Measurements from ENCODE around the gene PIAS1. TPM values are rescaled to one million over a fixed set of nuclear protein-coding genes. Genes with fewer than 3 reads are reported as not detected.

PIAS1 gene
- total RNA-seq, 1 experiment from 2014 or later: 32.9 TPM

GRCh38 chr15:68082735-68083134 is 28.6 kb downstream of the PIAS1 start:
- no peaks in the 10 kb centered on the region for H3K9me3 Mint-ChIP-seq (ENCODE audit: unreplicated experiment)
- peaks cover 53% of the 10 kb centered on the region for H3K4me1 Mint-ChIP-seq (ENCODE audit: insufficient read depth, unreplicated experiment)
- no TSS peak for BruUV-seq (replicated peaks)
- H3K27ac Mint-ChIP-seq (ENCODE audit: low read depth, unreplicated experiment): no peak overlapping the region
- POLR2A ChIA-PET: interaction anchor here (0.9 to 1.2 kb wide), 3 partner anchors 9 to 220 kb away, joined by 3 to 5 read pairs (median 3); no protein-coding TSS in a partner anchor
- CTCF ChIA-PET: interaction anchor here (0.8 kb wide), 1 partner anchor 84 kb away, joined by 4 read pairs; no protein-coding TSS in a partner anchor
- H3K36me3 Mint-ChIP-seq (ENCODE audit: insufficient read depth, unreplicated experiment): peaks cover 12% of the 10 kb centered on the region
- DNase-seq (ENCODE audit: unreplicated experiment): no peak
- H3K27me3 Mint-ChIP-seq (ENCODE audit: insufficient read depth, unreplicated experiment): no peaks in the 10 kb centered on the region
- no peak for TF ChIP-seq CTCF (IDR thresholded peaks at IDR 0.05; ENCODE audit: unreplicated experiment)
- H3K4me3 Mint-ChIP-seq (ENCODE audit: unreplicated experiment): no peak overlapping the region
- intact Hi-C loops (cut with micrococcal nuclease): no loop called here

DNA sequence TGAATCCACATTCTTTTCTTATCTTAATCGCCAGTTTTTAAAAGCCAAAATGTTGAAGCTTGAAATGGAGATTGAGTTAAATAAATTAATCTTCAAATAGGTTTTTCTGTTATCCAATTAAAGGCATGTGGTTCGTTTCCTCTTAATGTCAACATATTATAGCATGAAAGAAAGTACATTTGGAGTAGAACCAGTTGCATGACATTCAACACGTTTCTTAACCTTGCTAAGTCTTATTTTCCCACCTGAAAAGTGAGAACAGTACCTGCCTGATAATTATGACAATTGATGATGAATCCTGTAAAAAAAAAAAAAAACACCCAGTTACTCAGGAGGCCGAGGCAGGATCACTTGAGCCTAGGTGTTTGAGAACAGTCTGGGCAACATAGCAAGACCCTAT is 29.3 kb downstream of the PIAS1 start:
- Mint-ChIP-seq H3K9me3 (ENCODE audit: unreplicated experiment) (no peaks in the 10 kb centered on the region), H3K4me3 (ENCODE audit: unreplicated experiment) (no peak overlapping the region), H3K27me3 (ENCODE audit: insufficient read depth, unreplicated experiment) (no peaks in the 10 kb centered on the region), H3K36me3 (ENCODE audit: insufficient read depth, unreplicated experiment) (peaks cover 20% of the 10 kb centered on the region), H3K27ac (ENCODE audit: low read depth, unreplicated experiment) (no peak overlapping the region), H3K4me1 (ENCODE audit: insufficient read depth, unreplicated experiment) (peaks cover 46% of the 10 kb centered on the region)
- BruUV-seq (replicated peaks): no TSS peak
- intact Hi-C loops (cut with micrococcal nuclease): no loop called here
- no peak for TF ChIP-seq CTCF (IDR thresholded peaks at IDR 0.05; ENCODE audit: unreplicated experiment)
- POLR2A ChIA-PET: no interaction called here
- no peak for DNase-seq (ENCODE audit: unreplicated experiment)
- CTCF ChIA-PET: interaction anchor here (0.6 kb wide), 1 partner anchor 375 kb away, joined by 5 read pairs; no protein-coding TSS in a partner anchor

DNA sequence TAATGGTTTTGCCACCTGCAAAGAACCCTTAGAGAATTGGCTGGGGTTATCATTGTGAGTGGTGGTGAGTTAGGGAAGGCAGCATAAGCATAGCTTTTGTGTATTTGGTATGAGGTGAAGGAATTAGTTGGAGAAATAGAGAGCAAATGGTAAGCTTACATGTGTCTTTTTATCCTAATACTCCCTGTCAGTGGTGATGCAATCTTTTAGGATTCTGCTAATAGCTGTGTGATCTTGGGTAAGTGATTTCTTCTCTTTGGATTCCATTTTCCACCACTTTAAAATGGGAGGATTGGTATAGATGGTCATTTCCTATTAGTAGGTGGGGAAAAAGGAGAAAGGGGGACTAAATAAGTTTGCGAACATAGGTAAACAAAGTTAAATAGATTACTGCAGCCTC is 30.9 kb downstream of the PIAS1 start:
- DNase-seq (ENCODE audit: unreplicated experiment): no peak
- BruUV-seq (replicated peaks): no TSS peak
- Mint-ChIP-seq H3K27me3 (ENCODE audit: insufficient read depth, unreplicated experiment) (no peaks in the 10 kb centered on the region), H3K36me3 (ENCODE audit: insufficient read depth, unreplicated experiment) (peaks cover 24% of the 10 kb centered on the region), H3K9me3 (ENCODE audit: unreplicated experiment) (no peaks in the 10 kb centered on the region), H3K27ac (ENCODE audit: low read depth, unreplicated experiment) (no peak overlapping the region), H3K4me3 (ENCODE audit: unreplicated experiment) (no peak overlapping the region), H3K4me1 (ENCODE audit: insufficient read depth, unreplicated experiment) (peaks cover 43% of the 10 kb centered on the region)
- POLR2A ChIA-PET: interaction anchor here (1.1 to 1.6 kb wide), 4 partner anchors 7 to 30 kb away, joined by 3 to 14 read pairs (median 4); partner anchors contain the start of gene PIAS1
- TF ChIP-seq CTCF (IDR thresholded peaks at IDR 0.05; ENCODE audit: unreplicated experiment): no peak
- intact Hi-C loops (cut with micrococcal nuclease): no loop called here
- CTCF ChIA-PET: interaction anchor here (1.0 kb wide), 1 partner anchor 221 kb away, joined by 3 read pairs; no protein-coding TSS in a partner anchor

DNA sequence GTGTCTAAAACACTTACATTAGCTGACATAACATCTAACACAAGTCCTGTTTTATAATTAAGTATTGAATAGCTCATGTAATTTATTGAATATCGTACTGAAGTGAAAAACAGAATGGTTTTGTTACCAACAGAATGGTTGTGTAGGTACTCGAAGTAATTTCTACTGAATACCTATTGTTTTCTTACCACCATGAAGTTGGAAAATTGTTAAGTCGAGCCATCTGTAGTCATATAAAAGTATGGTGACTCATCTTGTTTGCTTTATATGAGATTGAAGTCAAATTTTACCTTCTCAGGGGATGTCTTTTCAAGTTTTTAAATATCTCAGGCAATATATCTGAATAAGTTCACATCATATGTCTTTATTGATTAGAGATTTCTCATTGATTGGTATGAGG is 37.6 kb downstream of the PIAS1 start:
- CTCF ChIA-PET: interaction anchor here (0.5 to 0.9 kb wide), 2 partner anchors 87 to 228 kb away, joined by 3 to 4 read pairs; no protein-coding TSS in a partner anchor
- H3K36me3 Mint-ChIP-seq (ENCODE audit: insufficient read depth, unreplicated experiment): peaks cover 57% of the 10 kb centered on the region
- DNase-seq (ENCODE audit: unreplicated experiment): no peak
- H3K27me3 Mint-ChIP-seq (ENCODE audit: insufficient read depth, unreplicated experiment): no peaks in the 10 kb centered on the region
- TF ChIP-seq CTCF (IDR thresholded peaks at IDR 0.05; ENCODE audit: unreplicated experiment): no peak
- POLR2A ChIA-PET: interaction anchor here (0.8 to 1.4 kb wide), 3 partner anchors 12 to 35 kb away, joined by 3 to 4 read pairs (median 3); no protein-coding TSS in a partner anchor
- no peak overlapping the region for H3K4me3 Mint-ChIP-seq (ENCODE audit: unreplicated experiment)
- peaks cover under 1% of the 10 kb centered on the region for H3K4me1 Mint-ChIP-seq (ENCODE audit: insufficient read depth, unreplicated experiment)
- no peaks in the 10 kb centered on the region for H3K9me3 Mint-ChIP-seq (ENCODE audit: unreplicated experiment)
- BruUV-seq (replicated peaks): no TSS peak
- intact Hi-C loops (cut with micrococcal nuclease): no loop called here
- H3K27ac Mint-ChIP-seq (ENCODE audit: low read depth, unreplicated experiment): no peak overlapping the region
